ENCODE measurements around the gene TSPAN3.

The TSPAN3 gene

GRCh38 chr15:77036537-77037387, 34.1 kb downstream of the TSPAN3 start:
- Mint-ChIP-seq H3K36me3 (ENCODE audit: low read depth) (peaks cover 90% of the 10 kb centered on the region), H3K27ac (peak overlapping the region; percentile 85), H3K4me3 (no peak overlapping the region), H3K27me3 (no peaks in the 10 kb centered on the region), H3K9me3 (peaks cover 8% of the 10 kb centered on the region), H3K4me1 (ENCODE audit: low read depth) (peaks cover 11% of the 10 kb centered on the region)
- peak; percentile 28 for DNase-seq

DNA sequence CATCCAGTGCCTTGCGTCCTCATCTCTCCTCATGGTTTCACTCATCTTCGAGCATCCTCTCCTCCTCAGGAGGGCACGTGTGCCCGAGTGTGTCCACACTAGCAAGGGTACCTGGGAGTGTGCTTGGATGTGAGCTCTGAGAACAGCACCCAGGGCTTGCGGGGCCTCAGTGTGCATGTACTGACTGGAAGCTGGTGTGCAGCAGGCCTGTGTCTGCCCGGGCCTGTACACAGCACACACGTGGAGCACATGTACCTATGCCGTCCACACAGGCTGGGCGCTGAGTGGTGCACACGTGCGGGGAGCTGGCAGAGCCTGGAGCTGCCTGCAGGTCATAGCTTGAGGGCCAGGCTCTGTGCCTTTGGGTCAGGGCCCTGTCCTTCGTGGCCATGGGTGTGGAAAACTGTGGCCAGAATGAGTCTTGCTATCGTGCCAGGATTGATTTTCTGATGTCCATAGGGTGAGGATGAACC, 34.9 kb downstream of the TSPAN3 start:
- no peak for DNase-seq
- Mint-ChIP-seq H3K27me3 (no peaks in the 10 kb centered on the region), H3K4me1 (ENCODE audit: low read depth) (peaks cover 10% of the 10 kb centered on the region), H3K9me3 (peaks cover 8% of the 10 kb centered on the region), H3K27ac (peak overlapping the region; percentile 85), H3K4me3 (no peak overlapping the region), H3K36me3 (ENCODE audit: low read depth) (peaks cover 92% of the 10 kb centered on the region)

GRCh38 chr15:77035584-77035983, 35.3 kb downstream of the TSPAN3 start:
- H3K27ac Mint-ChIP-seq: peak overlapping the region; percentile 77
- peaks cover 6% of the 10 kb centered on the region for H3K4me1 Mint-ChIP-seq (ENCODE audit: low read depth)
- peaks cover 5% of the 10 kb centered on the region for H3K9me3 Mint-ChIP-seq
- peaks cover 88% of the 10 kb centered on the region for H3K36me3 Mint-ChIP-seq (ENCODE audit: low read depth)
- DNase-seq: no peak
- H3K4me3 Mint-ChIP-seq: no peak overlapping the region
- no peaks in the 10 kb centered on the region for H3K27me3 Mint-ChIP-seq

DNA sequence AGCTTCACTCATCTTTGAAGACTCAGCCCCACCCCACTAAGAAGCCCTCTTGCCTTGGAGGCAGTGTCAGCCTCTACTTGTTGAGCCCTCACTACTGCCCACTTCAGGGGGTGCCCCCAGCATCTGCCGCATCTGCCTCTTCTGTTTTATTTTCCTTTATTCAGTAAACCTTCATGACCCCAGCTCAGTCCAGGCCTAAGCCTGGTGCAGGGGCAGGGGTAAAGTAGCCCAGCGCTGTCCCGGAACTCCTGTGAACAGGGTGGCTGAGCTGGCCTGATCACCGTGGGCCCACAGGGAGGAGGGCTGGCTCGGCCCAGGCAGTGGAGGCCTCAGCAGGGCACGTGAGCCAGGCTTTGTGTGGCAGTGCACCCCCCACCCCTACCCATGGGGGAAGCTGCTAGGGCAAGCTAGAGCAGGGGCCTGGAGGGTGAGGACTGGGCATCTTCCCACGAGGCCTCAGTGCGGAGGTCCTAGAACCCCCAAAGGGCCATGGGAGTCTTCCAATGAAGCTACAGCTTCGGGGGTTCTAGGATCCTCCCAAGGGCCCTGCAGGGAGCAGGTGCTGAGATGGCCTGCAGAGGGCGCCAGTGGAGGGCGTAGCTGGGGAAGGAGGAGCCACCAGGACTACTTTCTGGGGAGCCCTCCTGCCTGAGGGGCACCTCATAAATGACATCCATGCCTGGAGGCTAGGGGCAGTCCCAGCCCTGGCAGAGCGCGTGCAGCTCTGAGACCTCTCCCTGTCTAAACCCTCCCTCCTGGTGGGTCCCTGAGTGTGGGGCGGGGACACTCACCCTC, 36.0 kb downstream of the TSPAN3 start:
- Mint-ChIP-seq H3K9me3 (peaks cover 4% of the 10 kb centered on the region), H3K36me3 (ENCODE audit: low read depth) (peaks cover 88% of the 10 kb centered on the region), H3K27ac (peak overlapping the region; percentile 77), H3K27me3 (no peaks in the 10 kb centered on the region), H3K4me3 (no peak overlapping the region), H3K4me1 (ENCODE audit: low read depth) (peaks cover 6% of the 10 kb centered on the region)
- peak; percentile 72 for DNase-seq

DNA sequence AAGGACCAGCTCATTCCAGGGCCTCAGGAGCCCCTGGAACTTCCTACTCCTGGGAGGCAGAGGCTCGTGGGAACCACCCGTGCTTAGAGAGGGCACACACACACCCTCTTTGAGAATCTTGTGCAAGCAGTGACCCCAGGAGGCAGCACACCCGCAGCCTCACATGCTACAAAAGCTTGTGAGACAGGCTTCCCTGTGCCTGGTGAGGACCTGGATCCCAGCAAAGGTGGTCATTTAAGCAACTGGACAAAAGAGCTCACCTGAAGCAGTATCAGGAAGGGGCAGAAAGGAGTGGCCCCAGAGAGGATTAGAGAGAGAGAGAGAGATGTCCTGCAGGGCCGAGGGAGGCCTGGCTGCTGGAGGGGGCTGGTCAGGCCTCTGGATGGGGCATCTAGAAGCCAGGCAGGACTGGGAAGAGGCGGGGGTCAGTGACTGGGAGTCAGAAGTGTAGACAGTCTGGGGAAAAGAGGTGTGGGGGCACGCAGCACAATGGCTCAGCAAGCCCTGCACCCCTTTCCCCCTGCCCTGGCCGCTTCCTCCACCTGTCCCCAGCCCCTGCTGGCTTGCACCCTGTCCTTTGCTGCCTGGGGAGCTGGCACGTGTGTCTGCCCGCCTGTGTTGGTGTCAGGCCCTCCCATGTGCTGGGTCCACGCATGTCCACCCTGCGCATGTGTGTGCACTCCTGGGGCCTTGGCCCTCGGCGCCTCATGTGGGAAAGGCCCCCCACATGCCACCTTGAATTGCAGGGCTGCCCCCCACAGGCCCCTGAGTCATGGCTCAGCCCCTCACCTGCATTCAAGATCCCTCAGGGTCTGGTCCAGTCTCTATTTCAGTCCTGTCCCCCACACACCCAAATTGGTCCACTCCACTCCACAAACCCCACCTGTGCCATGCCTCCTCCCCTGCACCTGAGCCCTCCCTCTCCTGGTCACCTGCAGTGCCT, 36.9 kb downstream of the TSPAN3 start:
- no peak overlapping the region for H3K4me3 Mint-ChIP-seq

GRCh38 chr15:77033417-77033728, 37.5 kb downstream of the TSPAN3 start:
- Mint-ChIP-seq H3K27me3 (no peaks in the 10 kb centered on the region), H3K4me3 (no peak overlapping the region), H3K27ac (peak overlapping the region; percentile 86), H3K4me1 (ENCODE audit: low read depth) (peaks cover 3% of the 10 kb centered on the region), H3K9me3 (peaks cover 1% of the 10 kb centered on the region), H3K36me3 (ENCODE audit: low read depth) (peaks cover 88% of the 10 kb centered on the region)
- peak; percentile 29 for DNase-seq

More for the DNA sequence above, 36.9 kb downstream of the TSPAN3 start:
- peaks cover 7% of the 10 kb centered on the region for H3K4me1 Mint-ChIP-seq (ENCODE audit: low read depth)
- peaks cover 4% of the 10 kb centered on the region for H3K9me3 Mint-ChIP-seq
- H3K36me3 Mint-ChIP-seq (ENCODE audit: low read depth): peaks cover 88% of the 10 kb centered on the region
- H3K27ac Mint-ChIP-seq: peak overlapping the region; percentile 86
- no peaks in the 10 kb centered on the region for H3K27me3 Mint-ChIP-seq
- DNase-seq: peak; percentile 30

DNA sequence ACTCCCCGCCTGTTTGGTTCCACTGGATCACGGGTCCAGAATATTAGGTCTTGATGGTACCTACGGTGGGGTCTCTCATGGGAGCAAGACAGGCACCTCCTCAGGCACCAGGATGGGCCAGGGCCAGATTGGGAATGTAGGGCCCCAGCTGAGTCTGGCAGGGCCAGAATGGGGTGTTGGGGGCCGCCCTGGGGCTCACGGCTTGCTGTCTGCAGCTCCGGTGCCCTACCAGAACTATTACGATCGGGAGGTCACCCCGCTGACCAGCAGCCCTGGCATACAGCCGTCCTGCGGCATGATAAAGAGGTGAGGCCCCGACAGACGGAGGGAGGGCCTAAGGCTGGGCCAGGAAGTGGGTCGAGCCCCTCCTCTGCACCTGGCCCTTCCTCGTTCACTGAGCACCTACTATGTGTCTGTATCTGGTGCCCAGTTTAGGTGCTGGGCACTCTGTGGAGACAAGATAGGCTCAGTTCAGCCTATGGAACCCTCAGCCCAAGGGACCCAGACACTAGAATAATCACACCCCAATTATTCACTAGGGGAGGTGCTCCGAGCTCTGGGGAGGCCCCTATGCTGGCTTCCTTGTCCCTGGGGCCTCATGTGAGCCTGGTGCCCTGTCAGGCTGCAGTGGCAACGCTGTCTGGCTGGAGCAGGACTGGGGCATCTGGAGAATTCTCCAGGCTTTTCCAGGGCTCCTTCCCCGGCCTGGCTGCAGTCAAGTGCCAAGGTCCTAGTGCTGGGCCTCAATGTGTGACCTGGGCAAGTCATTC, 38.1 kb downstream of the TSPAN3 start:
- Mint-ChIP-seq H3K27ac (peak overlapping the region; percentile 86), H3K27me3 (no peaks in the 10 kb centered on the region), H3K9me3 (no peaks in the 10 kb centered on the region), H3K36me3 (ENCODE audit: low read depth) (peaks cover 89% of the 10 kb centered on the region), H3K4me1 (ENCODE audit: low read depth) (peaks cover 2% of the 10 kb centered on the region), H3K4me3 (no peak overlapping the region)
- no peak for DNase-seq

- peaks cover 4% of the 10 kb centered on the region for H3K4me1 Mint-ChIP-seq (ENCODE audit: low read depth)
- H3K9me3 Mint-ChIP-seq: no peaks in the 10 kb centered on the region
- peaks cover 89% of the 10 kb centered on the region for H3K36me3 Mint-ChIP-seq (ENCODE audit: low read depth)
- H3K4me3 Mint-ChIP-seq: no peak overlapping the region
- no peaks in the 10 kb centered on the region for H3K27me3 Mint-ChIP-seq
- peak overlapping the region; percentile 69 for H3K27ac Mint-ChIP-seq
- peak; percentile 30 for DNase-seq
Measured at GRCh38 chr15:77032052-77032646, 38.8 kb downstream of the TSPAN3 start.

- Mint-ChIP-seq H3K27me3 (no peaks in the 10 kb centered on the region), H3K4me1 (ENCODE audit: low read depth) (peaks cover 6% of the 10 kb centered on the region), H3K9me3 (no peaks in the 10 kb centered on the region), H3K27ac (peak overlapping the region; percentile 82), H3K36me3 (ENCODE audit: low read depth) (peaks cover 87% of the 10 kb centered on the region), H3K4me3 (no peak overlapping the region)
- DNase-seq: peak; percentile 41
Measured at GRCh38 chr15:77031376-77032050, 39.4 kb downstream of the TSPAN3 start.

- DNase-seq: peak; percentile 32
- Mint-ChIP-seq H3K4me1 (ENCODE audit: low read depth) (peaks cover 9% of the 10 kb centered on the region), H3K27me3 (no peaks in the 10 kb centered on the region), H3K27ac (peak overlapping the region; percentile 82), H3K36me3 (ENCODE audit: low read depth) (peaks cover 87% of the 10 kb centered on the region), H3K9me3 (no peaks in the 10 kb centered on the region), H3K4me3 (no peak overlapping the region)
Measured at GRCh38 chr15:77030928-77031375, 40.0 kb downstream of the TSPAN3 start.

DNA sequence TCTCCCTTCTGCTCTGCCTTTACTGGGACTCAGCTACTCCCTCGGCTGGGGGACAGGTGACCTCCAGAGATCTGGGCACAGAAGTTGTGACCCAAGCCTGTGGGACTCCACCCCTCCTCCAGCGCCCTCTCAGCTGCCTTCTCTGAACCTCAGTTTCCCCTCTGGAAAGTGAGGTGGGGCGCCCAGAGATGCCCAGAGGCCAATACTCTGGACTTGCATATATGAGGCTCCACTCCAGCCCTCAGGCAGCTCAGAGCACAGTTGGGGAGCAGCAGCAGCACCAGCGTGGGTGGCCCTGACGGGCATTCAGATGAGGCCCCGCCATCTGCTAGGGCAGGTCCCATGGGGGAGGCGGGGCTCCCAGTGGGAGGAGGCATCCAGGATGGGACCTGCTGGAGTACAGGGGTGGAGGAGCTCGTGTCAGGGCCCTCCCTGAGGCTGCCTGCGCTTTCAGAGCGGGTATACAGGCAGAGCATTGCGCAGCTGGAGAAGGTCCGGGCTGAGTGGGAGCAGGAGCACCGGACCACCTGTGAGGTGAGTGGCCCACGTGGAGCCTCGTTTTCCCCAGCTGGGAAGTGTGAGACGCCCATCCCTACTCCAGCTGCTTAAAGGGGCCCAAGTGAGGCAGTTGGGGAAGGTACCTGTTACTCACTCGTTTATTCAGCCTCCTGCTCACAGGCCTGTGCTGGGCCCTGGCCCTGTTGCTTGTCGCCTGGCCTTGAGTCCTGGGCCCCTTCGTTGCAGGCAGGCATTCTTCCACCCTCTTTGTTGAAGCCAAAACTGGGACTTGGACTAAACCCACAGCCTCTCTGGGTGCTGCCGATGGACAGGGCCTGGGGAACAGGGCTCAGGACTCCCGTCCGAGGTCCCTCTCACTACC, 40.6 kb downstream of the TSPAN3 start:
- H3K36me3 Mint-ChIP-seq (ENCODE audit: low read depth): peaks cover 87% of the 10 kb centered on the region
- H3K4me3 Mint-ChIP-seq: no peak overlapping the region
- H3K9me3 Mint-ChIP-seq: no peaks in the 10 kb centered on the region
- H3K4me1 Mint-ChIP-seq (ENCODE audit: low read depth): peaks cover 10% of the 10 kb centered on the region
- H3K27ac Mint-ChIP-seq: peak overlapping the region; percentile 66
- no peaks in the 10 kb centered on the region for H3K27me3 Mint-ChIP-seq
- DNase-seq: peak; percentile 30

All from activated T-cell treated with anti-CD3 and anti-CD28 coated beads, Interleukin-2, amount 50 U/mL, for 24 hours (primary cell).